GM12874 (cell line): ENCODE measurements around the gene CDH2.

Experiments
- TF ChIP-seq, protein P1 (sequence below): IDR thresholded peaks from 2 replicates; pipeline ENCODE4 v1.5.1; 2011; ENCODE audit warnings: low read depth, mild to moderate bottlenecking, control low read depth, low read length, moderate library complexity; ENCODE audit not compliant: insufficient read depth

The CDH2 gene

DNA sequence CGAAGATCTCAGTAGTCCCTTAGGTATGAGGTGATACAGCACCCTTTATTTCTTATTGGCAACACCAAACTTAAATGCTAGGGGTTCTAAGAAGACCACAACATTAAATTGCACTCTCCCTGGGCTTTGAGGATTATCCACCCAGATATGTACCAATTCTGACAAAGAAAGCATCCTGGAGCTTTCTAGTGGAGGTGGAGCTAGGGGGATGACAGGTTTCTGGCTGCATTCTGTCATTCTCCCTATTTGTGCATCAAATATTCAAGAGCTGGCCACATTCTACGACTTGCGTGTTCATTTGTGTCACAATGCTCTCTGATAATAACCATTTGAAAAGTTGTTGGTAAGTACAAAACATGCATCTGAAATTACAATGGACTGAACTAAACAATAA is 111.1 kb downstream of the CDH2 start:
- TF ChIP-seq, protein P1, sequence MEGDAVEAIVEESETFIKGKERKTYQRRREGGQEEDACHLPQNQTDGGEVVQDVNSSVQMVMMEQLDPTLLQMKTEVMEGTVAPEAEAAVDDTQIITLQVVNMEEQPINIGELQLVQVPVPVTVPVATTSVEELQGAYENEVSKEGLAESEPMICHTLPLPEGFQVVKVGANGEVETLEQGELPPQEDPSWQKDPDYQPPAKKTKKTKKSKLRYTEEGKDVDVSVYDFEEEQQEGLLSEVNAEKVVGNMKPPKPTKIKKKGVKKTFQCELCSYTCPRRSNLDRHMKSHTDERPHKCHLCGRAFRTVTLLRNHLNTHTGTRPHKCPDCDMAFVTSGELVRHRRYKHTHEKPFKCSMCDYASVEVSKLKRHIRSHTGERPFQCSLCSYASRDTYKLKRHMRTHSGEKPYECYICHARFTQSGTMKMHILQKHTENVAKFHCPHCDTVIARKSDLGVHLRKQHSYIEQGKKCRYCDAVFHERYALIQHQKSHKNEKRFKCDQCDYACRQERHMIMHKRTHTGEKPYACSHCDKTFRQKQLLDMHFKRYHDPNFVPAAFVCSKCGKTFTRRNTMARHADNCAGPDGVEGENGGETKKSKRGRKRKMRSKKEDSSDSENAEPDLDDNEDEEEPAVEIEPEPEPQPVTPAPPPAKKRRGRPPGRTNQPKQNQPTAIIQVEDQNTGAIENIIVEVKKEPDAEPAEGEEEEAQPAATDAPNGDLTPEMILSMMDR: no peak

DNA sequence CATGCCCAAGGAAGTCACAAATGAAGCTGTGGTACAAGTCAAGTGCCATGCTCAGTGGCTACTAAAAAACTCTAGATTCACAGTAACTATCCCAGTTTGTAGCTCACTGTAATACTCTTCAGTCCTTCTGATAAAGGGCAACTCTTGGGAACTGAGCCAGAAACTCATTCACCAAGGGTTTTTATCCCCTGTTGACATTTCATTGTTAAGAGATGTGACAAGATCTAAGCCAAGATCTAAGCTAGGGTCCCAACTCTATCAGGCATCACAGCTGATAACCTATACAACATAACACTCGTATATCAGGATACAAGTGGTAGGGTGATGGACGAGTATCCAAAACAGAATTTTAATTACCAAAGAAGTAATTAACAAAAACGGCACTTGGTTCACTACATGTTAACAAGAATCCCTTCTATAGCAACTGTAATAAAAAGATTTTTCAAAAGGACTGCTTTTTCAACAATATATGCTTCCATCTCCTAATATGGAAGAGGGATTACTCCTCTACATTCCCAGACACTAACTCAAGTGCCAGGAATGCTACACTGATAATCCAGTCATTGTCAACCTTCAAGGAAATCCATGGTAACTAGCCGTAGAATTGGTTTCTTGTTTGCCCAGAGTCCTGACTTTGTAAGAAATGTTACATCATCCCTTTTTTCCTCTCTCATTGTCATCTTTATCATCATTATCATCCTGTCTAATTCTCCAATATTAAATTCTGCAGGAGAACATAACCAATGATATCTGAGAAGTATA is 111.7 kb downstream of the CDH2 start:
- TF ChIP-seq, protein P1: no peak

DNA sequence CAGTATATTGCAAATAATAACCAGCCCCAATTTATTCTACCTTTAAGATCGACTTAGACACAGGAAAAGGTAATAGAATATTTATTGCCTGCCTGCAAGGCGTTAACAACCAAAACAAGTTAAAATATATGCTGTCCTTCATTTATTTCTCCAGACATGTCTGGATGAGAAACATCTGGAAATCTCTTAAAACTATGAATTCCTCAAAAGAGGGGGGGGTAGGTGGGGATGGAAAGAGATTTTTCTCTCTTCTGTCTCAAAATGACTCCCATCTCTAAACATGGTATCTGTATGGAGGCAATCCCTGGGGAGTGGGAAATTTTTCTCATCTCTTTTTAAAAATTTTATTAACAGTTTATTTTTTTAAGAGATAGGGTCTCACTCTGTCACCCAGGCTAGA is 113.0 kb downstream of the CDH2 start:
- TF ChIP-seq, protein P1: no peak

DNA sequence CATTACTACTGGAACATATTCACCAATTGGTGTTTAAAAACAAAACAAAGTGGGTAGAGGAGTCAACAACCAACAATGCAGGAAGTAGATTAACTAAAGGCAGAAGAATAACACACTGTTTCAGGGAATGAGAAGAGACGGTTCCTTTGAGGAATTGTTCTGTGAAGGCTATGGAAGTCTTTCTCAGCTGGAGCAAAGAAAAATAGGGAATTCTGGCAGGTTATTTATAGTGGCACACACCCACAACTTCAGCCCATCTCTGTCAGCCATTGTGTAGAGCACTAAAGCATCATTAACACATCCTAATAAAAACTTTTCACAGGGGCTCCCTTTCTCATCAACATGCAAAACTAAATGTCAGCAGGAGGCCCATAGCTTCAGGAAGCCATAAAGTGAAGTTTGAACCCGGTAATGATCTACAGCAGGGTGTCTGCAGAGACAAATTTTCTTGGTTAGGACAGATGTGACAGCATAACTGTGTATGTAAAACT is 113.6 kb downstream of the CDH2 start:
- TF ChIP-seq, protein P1: no peak

DNA sequence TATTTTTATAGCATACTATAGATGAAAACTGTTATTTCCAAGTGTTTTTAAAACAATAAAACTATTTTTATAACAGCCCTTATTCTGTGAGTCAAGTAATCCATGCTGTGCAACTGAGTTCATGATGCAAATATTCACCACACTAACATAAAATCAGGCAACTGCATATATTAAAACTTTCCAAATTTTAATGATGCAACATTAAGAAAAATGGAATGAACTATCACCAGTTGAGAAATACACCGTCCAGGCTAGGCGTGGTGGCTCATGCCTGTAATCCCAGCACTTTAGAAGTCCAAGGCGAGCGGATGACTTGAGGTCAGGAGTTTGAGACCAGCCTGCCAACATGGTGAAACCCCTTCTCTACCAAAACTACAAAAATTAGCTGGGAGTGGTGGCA is 114.5 kb downstream of the CDH2 start:
- TF ChIP-seq, protein P1: no peak

DNA sequence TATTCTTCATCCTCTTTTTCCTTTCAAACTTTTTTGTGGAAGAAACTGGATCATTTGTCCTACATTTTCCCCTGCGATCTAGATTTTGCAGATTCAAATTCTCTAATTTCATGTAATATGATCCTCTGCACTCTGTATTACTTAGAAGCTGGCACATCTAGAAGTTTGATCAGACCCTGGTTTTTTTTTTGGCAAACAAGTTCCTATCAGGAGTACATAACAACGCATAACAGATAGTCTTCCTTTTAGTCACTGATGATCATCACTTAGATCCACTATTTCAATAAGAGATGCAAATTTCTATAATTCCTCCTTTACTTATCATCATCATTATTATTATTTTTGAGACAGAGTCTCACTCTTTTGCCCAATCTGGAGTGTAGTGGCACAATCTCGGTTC is 117.1 kb downstream of the CDH2 start:
- TF ChIP-seq, protein P1: no peak

DNA sequence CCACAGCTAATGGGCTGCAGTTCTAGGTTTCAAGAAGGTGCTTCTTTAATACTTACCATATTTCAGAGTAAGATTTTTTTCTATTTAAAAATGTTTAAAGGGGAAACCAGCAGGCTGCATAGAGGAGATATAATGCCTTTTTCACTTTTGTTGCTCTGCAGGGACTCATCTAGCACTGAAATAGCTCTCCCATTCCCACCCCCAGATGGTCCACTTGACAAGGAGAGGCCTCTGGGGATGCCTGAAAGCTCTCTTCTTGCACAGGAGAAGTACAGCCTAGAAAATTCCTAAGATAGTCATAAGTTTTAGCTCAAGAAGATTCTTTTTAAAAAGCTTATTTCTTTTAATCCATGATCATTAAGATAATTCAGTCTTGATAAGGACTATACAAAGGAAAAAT is 126.4 kb downstream of the CDH2 start:
- TF ChIP-seq, protein P1: no peak

DNA sequence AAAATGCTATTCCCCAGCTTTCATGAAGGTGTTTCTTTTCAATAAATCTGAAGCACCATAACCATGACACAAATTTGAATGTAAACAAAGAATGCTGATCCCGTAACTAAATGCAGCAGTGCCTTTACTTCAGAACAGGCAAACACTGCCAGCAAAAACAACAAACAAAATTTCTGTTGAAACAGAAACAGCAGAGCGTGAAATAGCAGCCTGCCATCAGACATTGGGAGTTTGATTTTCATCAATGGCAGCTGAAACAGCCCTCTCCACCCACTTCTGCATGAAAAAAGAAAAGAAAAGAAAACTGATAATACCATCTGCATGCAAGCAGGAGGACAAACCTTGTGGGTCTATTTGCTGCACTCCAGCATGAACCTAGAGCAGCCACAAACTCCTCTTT is 128.3 kb downstream of the CDH2 start:
- TF ChIP-seq, protein P1: no peak
